Activated effector memory CD4-positive, alpha-beta T cell treated with Interleukin-2 at 50 U/mL for 16 hours (primary cell): ENCODE data around the gene JAKMIP2.
"Not testable (repeated sequence)": the region's sequence is repeated elsewhere in the genome, so short reads cannot be mapped to it uniquely, and the experiment has no call there.

Experiments used
- DNase-seq: peaks from one replicate; pipeline ENCODE4 v3.0.0-alpha.2; 2020

The JAKMIP2 gene

DNA sequence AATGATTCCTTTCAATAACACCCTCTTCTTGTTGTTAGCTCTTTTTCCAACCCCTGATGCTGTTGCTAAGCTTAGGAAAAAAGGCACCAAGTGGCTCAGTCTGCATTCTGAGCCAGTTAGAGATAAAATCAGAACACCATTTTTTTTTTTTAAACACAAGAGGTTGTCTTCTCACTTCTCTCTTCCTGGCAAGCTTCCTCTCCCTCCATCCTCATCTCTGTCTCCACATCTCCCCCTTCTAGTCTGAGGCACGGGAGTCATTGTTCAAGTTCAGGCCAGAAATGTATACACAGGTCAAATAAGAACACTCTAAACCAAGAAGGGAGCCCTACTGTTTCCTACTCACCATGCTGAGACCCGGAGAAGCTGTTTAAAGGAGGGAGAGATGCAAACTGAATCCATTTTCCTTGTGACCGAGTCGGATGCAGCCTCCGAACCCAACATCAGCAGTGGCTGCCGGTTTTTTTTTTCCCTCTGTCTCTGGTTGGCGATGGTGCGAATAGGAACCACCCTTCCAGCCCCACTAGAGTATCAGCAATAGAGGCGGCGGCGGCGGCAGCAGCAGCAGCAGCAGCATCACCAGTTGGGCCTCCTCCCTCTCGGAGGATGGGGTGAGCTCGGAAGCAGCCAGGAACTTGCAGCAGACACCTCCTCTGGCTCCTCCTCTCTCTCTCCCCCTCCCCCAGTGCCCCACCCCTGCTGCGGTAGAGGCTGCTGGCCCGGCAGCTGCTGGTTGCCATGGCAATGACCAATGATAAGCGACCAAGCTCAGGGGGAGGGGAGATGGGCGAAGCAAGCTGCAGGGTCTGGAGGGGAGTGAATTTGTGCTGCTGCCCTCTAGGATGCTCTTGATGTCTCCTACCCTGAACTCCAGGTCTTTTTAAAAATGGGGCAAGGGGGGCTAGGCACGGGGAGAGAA, at the start of gene JAKMIP2:
Gene JAKMIP2 (minus strand): TSS at position 619 of the 919 bp plus-strand sequence. CDS start 110,922 bp downstream, outside the sequence.
- peak; percentile 88 for DNase-seq

DNA sequence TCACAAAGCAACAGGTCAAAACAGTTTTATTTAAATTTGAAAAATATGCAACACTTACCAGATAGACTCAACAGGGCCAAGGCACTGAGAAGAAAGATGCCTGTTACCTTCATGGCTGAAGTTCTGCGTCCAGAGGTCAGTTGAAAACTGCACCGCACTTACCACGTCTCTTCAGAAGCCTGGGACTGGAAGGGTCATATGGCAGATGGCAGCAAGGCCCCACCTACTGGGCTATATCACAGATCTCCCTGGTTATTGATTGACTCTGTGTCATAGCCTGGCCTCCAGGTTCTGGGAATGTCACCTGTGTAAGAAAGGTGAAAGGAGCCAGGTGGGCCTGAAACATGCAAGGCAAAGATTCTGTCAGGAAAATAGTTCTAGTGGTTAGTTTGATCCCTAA, 48.9 kb upstream of the JAKMIP2 start, which contains the start of gene SPINK1:
Gene SPINK1 (minus strand): TSS at position 207 of the 400 bp plus-strand sequence. CDS start 94 bp downstream, at position 113.
- DNase-seq: no peak

DNA sequence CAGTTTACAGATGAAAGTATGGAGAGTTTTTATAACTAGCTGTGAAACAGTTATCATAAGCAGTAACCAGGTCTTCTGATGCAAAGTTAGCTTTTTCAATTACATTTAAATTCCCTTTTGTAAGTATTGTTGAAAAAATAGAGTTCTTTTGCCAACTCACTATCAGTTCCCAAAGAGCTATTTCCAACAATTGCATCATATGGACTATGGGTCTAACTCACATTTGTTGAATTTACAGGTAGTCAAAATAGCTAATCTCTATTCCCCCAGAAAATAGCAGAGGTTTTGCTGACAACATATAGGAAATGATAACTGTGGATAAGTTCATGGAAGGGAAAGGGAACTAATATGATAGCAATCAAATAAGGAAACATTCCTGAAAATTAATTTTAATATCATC, 47.5 kb upstream of the JAKMIP2 start:
- DNase-seq: no peak

DNA sequence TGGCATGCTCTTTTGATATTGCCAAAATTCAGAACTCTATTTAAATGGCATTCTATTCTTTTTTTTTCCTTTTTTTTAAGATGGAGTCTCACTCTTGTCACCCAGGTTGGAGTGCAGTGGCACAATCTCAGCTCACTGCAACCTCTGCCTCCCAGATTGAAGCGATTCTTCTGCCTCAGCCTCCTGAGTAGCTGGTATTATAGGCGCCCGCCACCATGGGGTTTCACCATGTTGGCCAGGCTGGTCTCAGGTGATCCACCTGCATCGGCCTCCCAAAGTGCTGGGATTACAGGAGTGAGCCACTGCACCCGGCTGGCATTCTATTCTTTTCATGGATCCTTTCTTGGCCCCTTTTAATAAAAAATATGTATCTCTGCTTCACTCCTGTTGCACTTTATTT, 44.5 kb upstream of the JAKMIP2 start:
- DNase-seq: not testable (repeated sequence)

DNA sequence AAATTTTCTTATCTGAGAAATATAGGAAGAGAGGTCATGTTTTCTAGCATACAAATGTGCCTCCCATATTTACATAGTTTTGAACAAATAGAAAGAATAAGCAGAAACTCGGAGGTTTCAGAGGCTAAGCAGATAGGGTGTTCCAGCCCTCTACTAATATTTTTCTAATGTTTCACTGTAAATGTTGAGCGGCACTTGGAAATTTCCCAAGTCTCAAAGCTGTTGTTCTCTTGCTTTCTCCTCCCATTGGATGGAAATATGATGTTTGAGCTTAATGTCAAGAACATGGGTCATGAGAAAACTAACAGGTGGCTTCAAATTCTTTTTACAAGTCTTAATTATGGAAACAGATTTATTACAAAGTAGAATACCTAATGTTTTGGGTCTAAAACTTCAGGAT, 43.8 kb upstream of the JAKMIP2 start:
- no peak for DNase-seq

DNA sequence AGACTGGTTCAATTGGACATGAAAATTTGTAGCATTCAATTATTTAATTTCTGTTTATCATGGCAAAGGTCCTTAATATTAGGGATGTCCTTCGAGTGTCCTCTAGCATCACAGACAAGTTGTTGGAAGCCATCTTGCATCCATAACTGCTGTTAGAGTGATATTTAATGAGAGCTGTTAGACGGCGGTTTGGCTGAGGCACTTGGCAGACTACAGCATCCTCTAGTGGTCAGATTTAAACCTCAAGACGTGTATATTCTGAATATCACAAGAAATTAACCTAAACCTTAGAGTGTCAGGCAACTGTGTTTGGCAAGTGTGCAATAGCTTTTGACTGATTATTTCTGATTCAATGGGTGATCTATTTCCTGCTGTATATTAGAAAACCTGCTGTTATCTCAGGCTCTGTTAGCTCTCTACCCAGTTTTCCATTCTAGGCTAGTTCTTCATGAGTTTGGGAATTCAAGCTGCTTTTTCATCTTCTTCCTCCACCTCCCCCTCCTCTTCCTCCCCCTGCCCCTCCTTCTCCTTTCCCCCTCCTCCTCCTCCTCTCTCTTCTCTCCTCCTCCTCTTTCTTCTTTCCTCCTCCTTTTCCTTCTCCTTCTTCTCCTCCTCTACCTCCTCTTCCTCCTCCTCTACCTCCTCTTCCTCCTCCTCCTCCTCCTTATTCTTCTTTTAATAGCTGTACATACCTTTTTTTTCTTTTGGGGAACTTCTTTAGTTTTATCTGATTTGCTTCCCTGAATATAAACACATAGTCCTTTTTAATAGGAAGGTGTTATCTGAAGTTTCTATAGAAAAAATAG, 40.4 kb upstream of the JAKMIP2 start:
- peak; percentile 13 for DNase-seq

DNA sequence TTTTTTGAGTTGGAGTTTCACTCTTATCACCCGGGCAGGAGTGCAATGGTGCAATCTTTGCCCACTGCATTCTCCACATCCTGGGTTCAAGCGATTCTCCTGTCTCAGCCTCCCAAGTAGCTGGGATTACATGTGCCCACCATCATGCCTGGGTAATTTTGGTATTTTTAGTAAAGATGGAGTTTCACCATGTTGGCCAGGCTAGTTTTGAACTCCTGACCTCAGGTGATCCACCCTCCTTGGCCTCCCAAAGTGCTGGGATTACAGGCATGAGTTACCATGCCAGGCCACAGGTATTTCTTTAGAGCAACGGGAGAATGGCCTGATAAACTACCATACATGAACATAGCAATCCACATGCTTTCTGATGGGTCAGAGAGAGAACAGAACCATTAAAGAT, 39.7 kb upstream of the JAKMIP2 start:
- DNase-seq: not testable (repeated sequence)

DNA sequence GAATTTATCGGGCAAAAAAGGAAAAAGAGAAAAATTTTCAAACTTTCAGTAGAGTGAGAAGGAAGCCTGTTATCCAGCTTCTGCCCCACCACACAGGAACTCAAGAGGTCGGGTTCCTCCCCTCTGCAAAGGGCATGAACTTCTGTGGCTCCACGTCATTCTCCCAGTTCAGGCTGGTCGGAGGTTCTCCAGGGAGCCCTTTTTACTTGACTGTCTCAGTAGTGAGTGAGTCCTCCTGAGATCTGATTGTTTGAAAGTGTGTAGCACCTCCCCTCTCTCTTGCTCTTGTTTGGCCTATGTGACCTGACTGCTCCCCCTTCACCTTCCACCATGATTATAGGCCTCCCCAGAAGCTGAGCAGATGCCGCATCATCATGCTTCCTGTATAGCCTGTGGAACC, 39.2 kb upstream of the JAKMIP2 start:
- DNase-seq: no peak

DNA sequence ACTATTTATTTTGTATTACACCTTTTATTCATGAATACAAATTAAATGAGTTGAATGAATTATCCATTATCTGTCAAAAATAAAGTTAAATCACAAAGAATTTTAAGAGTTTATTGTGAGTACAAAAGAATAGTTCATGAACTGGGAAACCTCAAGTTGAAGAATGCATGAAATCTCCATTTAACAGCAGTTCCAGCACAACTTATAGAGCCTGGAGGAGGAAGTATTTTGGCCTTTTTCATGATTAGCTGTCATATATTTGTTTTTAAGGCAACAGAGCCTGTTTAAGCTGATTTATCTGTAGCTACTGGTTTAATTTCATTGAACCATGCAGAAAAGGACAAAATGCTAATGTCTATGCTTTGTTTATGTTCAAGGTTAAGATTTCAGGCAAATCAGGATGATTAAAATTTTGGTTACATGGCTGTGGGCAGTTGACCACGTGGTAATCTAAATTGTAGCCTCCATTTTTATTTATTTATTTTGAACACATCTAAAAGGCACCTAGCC, 36.8 kb upstream of the JAKMIP2 start:
- DNase-seq: no peak

DNA sequence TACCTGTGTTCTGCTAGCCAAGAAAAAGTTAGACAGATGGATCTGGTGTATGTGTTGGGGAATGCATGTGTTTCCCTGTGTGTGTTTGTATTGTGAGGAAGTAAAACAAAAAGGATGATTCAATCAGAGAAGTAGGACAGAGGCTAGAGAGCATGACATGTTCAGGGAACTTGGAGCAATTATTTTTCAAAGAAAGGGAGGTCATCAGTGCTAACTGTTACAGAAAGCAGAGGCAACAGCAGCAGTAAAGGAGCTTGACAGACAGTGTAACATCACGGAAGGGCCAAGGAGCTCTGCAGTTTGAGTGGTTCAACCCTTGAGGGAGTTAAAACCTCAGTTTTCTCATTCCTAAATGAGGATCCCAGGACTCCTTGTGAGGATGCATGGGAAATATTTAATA, 35.8 kb upstream of the JAKMIP2 start:
- no peak for DNase-seq

DNA sequence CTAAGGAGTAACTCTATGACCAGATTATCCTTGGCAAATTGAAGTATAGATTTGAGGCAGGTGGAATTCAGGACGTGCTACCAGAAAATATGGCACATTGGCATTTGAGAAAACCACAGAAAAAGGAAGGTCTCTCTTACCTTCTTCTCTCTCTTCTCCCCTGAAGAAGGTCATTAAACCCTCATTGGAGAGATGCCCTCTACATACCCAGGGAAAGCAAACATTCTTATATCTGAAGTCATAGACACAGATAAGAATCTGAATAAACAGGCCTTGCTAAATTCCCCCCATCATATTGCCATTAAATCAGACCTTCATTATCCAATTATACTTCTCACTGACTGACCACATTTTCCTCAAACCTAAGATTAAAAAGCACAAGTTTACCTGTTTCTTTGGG, 31.2 kb upstream of the JAKMIP2 start:
- no peak for DNase-seq

DNA sequence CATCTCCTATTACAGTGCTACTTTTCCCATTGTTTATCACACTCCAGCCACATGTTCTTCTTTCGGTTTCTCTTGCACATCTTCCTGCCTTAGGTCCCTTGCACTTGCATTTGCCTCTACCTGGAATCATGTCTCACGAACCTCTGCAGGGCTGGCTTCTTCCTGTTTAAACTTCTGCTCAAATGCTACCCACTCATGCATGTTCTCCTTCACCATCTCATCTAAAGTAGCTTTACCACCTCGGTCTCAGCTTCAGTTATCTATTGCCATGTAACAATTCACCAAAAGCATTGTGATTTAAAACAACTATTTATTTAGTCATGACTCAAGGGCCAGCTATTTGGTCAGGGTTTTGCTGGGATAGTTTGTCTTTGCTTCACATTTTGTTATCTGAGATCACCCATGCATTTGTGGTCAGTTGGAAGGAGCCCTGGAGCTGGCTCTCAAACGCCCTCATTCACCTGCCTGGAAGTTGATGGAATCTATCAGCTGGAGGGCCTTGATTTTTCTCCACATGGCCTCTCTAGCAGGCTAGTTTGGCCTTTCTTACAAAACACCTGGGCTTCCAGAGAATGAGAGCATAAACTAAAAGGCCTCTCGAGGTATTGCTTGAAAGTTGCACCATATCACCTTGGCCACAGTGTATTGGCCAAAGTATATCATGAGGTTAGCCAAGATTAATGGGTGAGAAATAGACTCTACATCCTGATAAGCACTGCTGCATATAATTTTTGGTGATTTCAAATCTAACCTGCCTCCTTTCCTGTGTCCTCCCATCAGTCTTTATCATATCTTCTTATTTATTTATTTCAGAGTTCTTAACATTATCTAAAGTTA, 27.5 kb upstream of the JAKMIP2 start:
- DNase-seq: no peak

DNA sequence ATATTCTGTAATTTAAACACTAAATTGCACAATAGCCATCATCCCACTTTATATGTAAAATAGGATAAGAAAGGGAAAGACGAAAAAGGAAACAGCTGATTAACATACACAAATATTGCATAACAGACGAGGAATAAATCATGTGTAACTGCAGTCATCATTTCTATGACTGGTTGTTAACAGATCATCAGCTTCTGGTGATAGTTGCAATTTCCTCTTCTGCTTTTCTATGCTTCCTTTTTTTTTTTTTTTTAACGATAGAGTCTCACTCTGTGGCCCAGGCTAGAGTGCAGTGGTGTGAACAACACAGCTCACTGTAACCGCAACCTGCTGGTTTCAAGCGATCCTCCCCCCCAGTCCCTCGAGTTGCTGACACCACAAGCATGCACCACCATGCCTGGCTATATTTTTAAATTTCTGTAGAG, 22.5 kb upstream of the JAKMIP2 start:
- no peak for DNase-seq

DNA sequence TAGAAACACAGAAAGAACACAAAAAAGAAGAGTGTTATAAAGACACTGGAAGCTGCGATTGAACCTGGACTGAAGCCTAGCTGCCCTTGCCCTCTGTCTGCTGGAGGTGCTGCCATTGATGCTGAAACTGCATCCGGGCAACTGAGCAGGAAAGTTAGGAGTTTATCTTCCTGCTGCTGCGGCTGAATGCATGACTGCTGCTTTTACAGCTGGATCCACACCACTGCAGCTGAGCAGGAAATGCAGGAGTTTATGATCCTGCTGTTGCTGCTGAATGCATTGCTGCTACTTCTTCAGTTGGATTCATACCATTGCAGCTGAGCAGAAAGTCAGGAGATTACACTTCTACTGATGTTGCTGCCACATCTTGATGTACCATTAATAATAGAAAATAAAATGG, 21.8 kb upstream of the JAKMIP2 start:
- DNase-seq: no peak

DNA sequence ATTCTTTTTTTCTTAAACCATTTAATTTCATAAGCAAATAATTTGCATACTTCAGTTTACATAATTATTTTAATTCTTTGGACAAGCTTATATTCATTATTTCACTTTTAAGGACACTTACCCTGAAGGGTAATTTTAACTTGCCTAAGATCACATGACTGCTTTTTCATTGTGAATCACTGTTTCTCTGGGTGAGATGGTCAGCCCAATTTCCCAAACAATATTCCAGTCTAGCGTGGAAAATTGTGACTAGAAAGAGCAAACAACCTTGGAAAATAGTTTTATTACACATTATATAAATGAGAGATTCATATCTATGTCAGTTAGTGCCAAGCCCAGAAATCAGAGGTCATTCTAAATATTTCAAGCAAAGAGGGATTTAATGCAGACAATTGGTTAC, 21.4 kb upstream of the JAKMIP2 start:
- DNase-seq: no peak

DNA sequence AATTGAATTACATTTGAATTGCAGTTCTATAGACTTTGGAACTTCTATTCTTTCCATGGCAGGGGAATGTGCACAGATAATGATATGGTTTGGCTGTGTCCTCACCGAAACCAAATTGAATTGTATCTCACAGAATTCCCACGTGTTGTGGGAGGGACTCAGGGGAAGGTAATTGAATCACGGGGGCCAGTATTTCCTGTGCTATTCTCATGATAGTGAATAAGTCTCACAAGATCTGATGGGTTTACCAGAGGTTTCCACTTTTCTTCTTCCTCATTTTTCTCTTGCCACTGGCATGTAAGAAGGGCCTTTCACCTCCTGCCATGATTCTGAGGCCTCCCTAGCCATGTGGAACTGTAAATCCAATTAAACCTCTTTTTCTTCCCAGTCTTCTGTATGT, 20.6 kb upstream of the JAKMIP2 start:
- not testable (repeated sequence) for DNase-seq

DNA sequence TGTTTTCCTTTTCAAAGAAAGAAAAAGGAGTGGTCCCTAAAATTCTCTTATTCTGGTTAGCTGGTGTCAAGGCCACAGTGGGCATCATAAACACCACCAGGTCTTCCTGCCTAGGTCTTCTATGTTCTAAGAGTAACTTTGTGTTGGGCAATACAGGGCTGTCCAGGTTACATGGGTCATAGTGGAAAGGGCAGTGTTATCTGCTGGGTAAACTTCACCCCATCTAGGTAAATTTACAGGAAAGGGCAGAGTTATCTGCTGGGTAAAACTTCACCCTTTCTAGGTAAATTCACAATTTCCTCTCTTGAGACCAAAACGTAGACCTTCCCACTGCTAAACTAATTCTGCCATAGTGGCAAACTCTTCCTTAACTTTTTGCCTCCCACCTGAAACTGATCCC, 18.9 kb upstream of the JAKMIP2 start:
- DNase-seq: no peak

DNA sequence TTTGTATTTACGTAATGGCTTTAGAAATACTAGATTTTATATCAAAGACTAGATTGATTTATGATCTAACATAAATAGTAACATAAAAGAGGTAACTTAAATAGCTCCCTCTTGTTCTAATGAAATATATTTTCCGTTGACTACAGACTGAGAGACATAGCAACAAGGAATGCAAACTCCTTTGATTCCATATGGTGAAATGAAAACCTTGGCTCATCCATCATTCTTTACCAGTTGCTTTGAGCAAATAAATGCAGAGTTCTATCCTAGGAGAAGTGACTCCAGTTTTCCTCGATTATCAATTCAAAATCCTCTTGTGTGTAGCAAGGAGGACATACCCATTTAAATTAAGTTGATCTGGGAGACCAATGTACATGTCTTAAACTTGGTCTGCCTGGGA, 18.0 kb upstream of the JAKMIP2 start:
- no peak for DNase-seq

DNA sequence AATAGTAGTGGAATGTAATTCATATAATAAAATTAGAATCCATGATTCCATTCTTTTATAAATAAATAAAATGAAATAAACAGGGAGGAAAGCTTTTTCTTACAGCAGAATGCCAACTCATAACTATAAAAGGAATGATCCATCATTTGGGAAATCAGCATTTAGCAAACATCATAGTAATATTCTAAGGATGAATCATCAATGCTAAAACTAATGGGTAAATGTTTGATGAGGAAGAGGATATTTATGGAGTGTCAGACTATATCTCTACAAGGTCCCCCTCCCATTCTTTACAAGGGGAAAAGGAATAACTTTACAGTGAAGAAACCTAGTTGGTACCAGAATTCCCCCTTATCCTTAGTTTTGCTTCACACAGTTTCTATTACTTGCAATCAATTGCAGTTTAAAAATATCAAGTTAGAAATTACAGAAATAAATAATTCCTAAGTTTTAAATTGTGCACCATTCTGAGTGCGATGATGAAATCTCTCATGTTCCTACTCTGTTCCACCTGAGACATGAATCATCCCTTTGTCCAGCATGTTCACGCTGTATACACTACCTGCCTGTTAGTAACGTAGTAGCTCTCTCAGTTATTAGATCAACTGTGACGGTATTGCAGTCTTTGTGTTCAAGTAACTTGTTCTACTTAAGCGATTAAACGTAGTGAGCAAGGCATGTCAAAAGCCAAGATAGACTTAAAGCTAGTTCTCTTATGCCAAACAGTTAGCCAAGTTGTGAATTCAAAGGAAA, 14.2 kb upstream of the JAKMIP2 start:
- no peak for DNase-seq

DNA sequence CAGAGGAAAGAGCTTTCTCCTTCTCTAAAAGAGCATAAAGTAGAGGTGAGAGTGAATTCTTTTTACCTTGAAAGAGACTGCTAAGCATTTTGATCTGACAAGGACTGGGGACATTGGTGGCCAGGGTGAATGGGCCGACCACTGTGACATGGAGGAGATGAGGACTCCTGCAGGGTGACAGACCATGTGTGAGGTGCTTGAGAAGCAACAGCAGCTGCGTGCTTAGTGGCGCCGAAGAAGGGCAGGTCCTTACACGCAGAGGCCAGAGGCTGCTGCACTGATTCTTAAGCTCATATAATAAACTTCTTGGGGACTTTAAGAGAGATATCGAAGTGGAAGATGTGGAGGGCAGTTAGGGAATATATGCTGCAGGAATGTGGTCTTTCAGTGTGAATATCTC, 8.7 kb upstream of the JAKMIP2 start:
- no peak for DNase-seq

DNA sequence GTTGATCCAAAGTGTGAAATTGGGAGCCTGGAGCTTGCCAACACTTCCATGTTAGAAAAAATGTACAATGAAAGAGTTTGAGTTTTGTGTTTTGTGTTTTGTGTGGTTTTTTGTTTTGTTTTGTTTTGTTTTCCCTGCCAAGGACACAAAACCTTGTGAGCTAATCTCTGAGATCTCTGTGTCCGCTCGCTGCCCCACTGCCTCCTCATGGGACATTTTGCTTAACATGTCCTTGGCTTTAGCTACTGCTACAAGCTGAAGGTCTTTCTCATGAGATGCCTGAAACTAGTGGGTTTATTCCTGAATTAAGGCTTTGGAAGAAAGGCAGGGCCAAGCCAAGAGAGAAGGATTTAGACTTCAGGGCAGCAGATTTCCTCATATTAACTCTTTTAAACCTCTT, 7.3 kb upstream of the JAKMIP2 start:
- no peak for DNase-seq

DNA sequence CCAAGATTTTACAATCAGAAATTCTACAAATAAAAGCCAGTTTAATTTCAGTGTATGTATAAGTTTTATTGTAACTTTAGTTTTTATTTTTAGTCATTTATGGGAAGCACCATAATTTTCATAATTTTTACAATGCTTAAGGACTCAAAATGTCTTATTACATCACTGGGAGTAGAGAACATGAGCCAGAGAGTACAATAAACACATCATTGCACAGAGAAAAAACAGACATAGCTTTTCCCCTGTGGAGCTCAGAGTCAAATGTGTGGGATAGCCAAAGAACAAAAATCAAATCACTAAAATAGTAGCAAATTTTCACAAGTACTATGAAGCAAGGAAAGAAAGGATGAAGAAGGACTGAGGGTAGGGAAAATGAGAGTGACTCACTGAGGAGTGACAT, 5.5 kb upstream of the JAKMIP2 start:
- DNase-seq: no peak
